Astrocyte of the spinal cord (primary cell): ENCODE results near the gene STXBP2.

Source experiments
- DNase-seq: peaks from one replicate; pipeline ENCODE4 v3.0.0; 2011; ENCODE audit warnings: low read depth, low spot score
- H3K4me3 ChIP-seq: 2 replicates; pipeline ENCODE4 v1.5.1; 2011; ENCODE audit warnings: low read depth, mild to moderate bottlenecking, low read length, moderate library complexity
- CTCF ChIP-seq: IDR thresholded peaks from 2 replicates; pipeline ENCODE4 v1.5.1; 2012; ENCODE audit warnings: low read depth, mild to moderate bottlenecking, low read length, inconsistent platforms
- in situ Hi-C: cut with HindIII; loops from 2 replicates; pipeline ENCODE4 v1.10.0; 2017; ENCODE audit warnings: low sequenced_read_pairs

Gene STXBP2

GRCh38 chr19:7652061-7652641, 15.2 kb downstream of the STXBP2 start:
- peak; percentile 99 for TF ChIP-seq CTCF
- DNase-seq = peak; percentile 72
- in situ Hi-C loops = no loop called here
- peak overlapping the region; percentile 12 for H3K4me3 ChIP-seq

GRCh38 chr19:7654401-7654800, 17.5 kb downstream of the STXBP2 start:
- DNase-seq = no peak
- in situ Hi-C loops = no loop called here
- no peak overlapping the region for H3K4me3 ChIP-seq
- no peak for TF ChIP-seq CTCF

GRCh38 chr19:7655581-7655980, 18.7 kb downstream of the STXBP2 start:
- in situ Hi-C loops = no loop called here
- no peak overlapping the region for H3K4me3 ChIP-seq
- no peak for TF ChIP-seq CTCF
- DNase-seq = no peak

GRCh38 chr19:7657131-7657751, 20.3 kb downstream of the STXBP2 start:
- in situ Hi-C loops = no loop called here
- no peak for DNase-seq
- TF ChIP-seq CTCF = no peak
- no peak overlapping the region for H3K4me3 ChIP-seq

- no peak for TF ChIP-seq CTCF
- H3K4me3 ChIP-seq = no peak overlapping the region
- in situ Hi-C loops = no loop called here
- no peak for DNase-seq
These were observed 21.3 kb downstream of the STXBP2 start for GRCh38 chr19:7658219-7658686.

- no peak overlapping the region for H3K4me3 ChIP-seq
- DNase-seq = no peak
- no peak for TF ChIP-seq CTCF
- in situ Hi-C loops = no loop called here
These were observed 25.0 kb downstream of the STXBP2 start for GRCh38 chr19:7661744-7662538.
